Measurements from ENCODE around the gene RPS6KA2. TPM values are rescaled to one million over a fixed set of nuclear protein-coding genes. Genes with fewer than 3 reads are reported as not detected.
"Not testable (repeated sequence)": the region's sequence is repeated elsewhere in the genome, so short reads cannot be mapped to it uniquely, and the experiment has no call there.

The RPS6KA2 gene
- total RNA-seq, 3 donors from 2014 or later = 8.6 to 21.3 (median 18.7) TPM

DNA sequence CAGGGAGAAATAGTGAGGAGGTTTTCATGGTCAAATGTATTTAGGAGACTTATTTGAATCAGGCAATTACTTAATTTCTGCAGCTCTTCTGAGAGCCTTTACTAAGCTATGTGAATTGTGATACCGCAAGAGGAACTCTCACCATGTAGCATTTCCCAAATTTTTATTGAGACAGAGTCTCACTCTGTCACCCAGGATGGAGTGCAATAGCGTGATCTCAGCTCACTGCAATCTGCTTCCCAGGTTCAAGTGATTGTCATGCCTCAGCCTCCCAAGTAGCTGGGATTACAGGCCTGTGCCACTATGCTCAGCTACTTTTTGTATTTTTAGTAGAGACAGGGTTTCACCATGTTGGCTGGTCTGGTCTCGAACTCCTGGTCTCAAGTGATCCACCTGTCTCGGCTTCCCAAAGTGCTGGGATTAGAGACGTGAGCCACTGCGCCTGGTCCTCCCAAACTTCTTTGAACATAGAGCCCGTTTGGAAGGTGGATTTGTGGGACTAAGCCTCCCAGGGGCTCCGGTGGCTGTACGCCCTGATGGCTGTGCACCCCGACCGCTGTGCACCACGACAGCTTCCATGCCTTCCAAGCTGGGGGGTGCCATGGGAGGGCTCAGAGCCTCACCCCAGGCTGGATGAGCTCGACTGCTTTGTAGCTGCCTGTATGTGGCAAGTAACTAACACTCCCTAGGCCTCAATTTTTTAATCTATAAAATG is 238.6 kb downstream of the RPS6KA2 start:
- no peaks in the 10 kb centered on the region for H3K36me3 ChIP-seq (ENCODE audit: low read depth)
- H3K9me3 ChIP-seq = no peaks in the 10 kb centered on the region
- ATAC-seq (no peak), DNase-seq (no peak)
- no peaks in the 10 kb centered on the region for H3K4me1 ChIP-seq (ENCODE audit: low read depth)
- intact Hi-C loops (cut with DNase I, micrococcal nuclease) = loop anchor here in 1 of 2 donors (10.0 kb wide), 1 partner anchor 54 kb away; no protein-coding TSS in a partner anchor
- TF ChIP-seq, protein P1, sequence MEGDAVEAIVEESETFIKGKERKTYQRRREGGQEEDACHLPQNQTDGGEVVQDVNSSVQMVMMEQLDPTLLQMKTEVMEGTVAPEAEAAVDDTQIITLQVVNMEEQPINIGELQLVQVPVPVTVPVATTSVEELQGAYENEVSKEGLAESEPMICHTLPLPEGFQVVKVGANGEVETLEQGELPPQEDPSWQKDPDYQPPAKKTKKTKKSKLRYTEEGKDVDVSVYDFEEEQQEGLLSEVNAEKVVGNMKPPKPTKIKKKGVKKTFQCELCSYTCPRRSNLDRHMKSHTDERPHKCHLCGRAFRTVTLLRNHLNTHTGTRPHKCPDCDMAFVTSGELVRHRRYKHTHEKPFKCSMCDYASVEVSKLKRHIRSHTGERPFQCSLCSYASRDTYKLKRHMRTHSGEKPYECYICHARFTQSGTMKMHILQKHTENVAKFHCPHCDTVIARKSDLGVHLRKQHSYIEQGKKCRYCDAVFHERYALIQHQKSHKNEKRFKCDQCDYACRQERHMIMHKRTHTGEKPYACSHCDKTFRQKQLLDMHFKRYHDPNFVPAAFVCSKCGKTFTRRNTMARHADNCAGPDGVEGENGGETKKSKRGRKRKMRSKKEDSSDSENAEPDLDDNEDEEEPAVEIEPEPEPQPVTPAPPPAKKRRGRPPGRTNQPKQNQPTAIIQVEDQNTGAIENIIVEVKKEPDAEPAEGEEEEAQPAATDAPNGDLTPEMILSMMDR (IDR thresholded peaks at IDR 0.05) = no peak
- H3K4me3 ChIP-seq = no peak overlapping the region

DNA sequence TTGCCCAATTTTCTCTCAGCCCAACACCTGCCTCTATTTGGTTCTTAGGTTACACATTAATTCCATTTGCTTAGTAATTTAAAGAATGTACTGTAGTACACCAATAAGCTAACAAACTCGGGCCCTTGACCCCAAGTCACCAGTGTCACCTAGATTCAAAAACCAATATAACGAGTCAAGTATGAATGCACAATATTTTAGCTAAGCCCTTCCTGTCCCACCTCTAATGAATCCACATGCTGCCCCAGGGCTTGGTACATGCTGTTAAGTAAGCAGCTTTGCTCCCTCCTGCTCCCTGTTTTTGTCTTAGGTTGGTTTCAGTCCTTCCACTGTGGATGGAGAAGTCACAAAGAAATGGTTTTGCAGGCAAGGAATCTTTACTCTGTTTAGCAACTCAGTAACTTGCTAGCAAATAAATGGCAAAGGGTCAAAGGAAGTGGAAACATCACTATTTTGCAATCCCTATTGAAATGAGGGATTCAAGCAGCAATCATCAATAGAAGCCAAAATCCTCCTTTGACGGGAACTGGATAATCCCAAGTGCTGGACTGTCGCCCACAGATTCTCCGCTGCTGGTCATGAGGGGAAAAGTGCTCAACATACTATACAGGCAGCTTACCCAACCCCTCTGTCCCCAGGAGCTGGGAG is 239.3 kb downstream of the RPS6KA2 start:
- no peaks in the 10 kb centered on the region for H3K36me3 ChIP-seq (ENCODE audit: low read depth)
- no peak overlapping the region for H3K4me3 ChIP-seq
- TF ChIP-seq, protein P1 (IDR thresholded peaks at IDR 0.05) = no peak
- no peaks in the 10 kb centered on the region for H3K9me3 ChIP-seq
- ATAC-seq = no peak
- intact Hi-C loops (cut with DNase I, micrococcal nuclease) = loop anchor here in 1 of 2 donors (10.0 kb wide), 1 partner anchor 53 kb away; no protein-coding TSS in a partner anchor
- no peak for DNase-seq
- H3K4me1 ChIP-seq (ENCODE audit: low read depth) = no peaks in the 10 kb centered on the region

DNA sequence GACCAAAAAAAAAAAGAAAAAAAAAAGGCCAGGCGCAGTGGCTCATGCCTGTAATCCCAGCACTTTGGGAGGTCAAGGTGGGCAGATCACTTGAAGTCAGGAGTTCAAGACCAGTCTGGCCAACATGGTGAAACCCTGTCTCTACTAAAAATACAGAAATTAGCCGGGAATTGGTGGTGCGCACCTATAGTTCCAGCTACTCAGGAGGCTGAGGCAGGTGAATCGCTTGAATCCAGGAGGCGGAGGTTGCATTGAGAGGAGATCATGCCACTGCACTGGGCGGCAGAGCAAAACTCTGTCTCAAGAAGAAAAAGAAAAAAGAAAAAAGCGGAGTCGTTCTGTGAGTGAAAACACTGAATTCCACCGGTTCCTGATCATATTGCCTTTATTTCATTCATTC is 240.0 kb downstream of the RPS6KA2 start:
- not testable (repeated sequence) for DNase-seq; ATAC-seq; H3K4me1 ChIP-seq (ENCODE audit: low read depth); H3K4me3 ChIP-seq; H3K36me3 ChIP-seq (ENCODE audit: low read depth); H3K9me3 ChIP-seq
- intact Hi-C loops (cut with DNase I, micrococcal nuclease) = loop anchor here in 1 of 2 donors (10.0 kb wide), 1 partner anchor 52 kb away; no protein-coding TSS in a partner anchor

DNA sequence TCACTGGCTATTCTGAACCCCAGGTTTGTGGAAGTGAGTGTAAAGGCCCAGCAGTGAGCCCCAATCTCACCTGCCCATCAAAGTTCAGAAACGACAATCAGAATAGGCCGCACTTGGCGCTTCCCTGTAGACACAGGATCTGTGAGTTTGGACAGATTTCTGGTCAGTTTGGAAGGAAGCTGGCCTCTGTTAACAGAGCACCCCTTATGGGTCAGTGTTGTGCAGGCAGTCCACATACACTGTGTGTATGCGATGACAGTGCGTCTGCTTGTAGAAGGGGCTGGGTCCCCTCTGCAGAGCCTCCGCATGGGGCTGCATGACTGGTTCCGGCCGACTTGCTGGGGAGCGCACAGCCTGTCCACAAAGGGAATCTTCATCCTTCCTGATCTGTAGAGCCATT is 240.9 kb downstream of the RPS6KA2 start:
- TF ChIP-seq, protein P1 (IDR thresholded peaks at IDR 0.05) = no peak
- H3K4me3 ChIP-seq = no peak overlapping the region
- ATAC-seq (no peak), DNase-seq (no peak)
- intact Hi-C loops (cut with DNase I, micrococcal nuclease) = loop anchor here in 1 of 2 donors (10.0 kb wide), 1 partner anchor 51 kb away; no protein-coding TSS in a partner anchor
- H3K36me3 ChIP-seq (ENCODE audit: low read depth) = no peaks in the 10 kb centered on the region
- no peaks in the 10 kb centered on the region for H3K9me3 ChIP-seq
- no peaks in the 10 kb centered on the region for H3K4me1 ChIP-seq (ENCODE audit: low read depth)

DNA sequence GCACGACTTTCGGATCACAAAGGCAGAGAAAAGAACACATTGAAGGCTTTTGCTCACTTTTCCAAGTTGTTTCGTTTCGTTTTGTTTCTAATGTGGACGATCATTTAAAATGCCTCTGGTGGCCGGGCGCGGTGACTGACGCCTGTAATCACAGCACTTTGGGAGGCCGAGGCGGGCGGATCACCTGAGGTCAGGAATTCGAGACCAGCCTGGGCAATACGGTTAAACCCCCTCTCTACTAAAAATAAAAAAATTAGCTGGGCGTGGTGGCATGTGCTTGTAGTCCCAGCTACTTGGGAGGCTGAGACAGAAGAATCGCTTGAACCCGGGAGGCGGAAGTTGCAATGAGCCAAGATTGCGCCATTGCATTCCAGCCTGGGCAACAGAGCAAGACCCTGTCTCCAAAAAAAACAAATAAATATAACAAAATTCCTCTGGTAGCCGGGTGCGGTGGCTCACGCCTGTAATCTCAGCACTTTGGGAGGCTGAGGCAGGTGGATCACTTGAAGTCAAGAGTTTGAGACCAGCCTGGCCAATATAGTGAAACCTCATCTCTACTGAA is 243.2 kb downstream of the RPS6KA2 start:
- not testable (repeated sequence) for H3K4me1 ChIP-seq (ENCODE audit: low read depth); ATAC-seq; H3K9me3 ChIP-seq; H3K36me3 ChIP-seq (ENCODE audit: low read depth)
- DNase-seq = peak in 2 of 3 donors; percentile 69 to 76
- H3K4me3 ChIP-seq = peak overlapping the region; percentile 92
- intact Hi-C loops (cut with DNase I, micrococcal nuclease) = loop anchor here in 1 of 2 donors (10.0 kb wide), 1 partner anchor 49 kb away; no protein-coding TSS in a partner anchor

DNA sequence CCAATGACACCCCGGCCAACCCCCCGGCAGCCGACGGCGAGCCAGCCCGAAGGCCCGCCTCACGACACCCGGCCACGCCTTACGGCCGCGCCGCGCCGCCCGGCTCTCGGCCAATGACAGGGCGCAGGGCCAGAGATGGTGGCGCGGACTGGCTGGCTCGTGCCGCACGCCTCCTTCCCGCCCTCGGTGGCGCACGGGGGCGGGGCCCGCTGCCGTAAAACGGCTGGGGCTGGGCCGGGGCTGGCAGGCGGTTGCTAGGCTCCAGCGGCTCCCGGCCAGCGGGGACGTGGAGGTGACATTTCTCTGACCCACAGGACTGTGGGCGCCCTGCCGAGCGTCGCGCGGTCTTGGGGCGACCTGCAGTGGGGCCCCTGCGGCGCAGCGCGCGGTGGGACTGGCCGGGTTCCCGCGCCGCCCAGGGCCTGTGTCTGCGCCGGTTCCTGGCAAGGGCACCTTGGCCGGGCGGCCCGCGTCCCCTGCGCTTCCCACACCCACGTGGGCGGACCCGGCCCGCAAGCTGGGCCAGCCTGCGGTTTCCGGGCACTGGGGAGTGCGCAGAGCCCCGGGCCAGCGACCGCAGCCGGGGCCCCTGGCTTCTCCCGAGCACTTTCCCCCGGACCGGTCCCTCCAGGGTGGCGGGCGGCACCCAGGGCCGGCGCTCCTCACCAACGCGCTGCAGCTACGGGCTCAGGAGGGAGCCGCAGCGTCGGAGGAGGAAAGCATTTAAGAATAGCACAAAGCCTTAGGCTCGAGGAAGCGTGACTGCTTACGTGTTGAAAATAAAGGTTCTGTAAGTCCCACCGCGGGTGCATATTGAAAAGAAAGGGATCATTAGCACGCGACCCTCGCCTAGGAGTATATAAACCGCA is 243.9 kb downstream of the RPS6KA2 start, which contains the start of gene MPC1:
TSS of gene MPC1 (minus strand) at position 8 of the 869 bp plus-strand sequence. CDS start 64 bp downstream, outside the sequence.
- Histone ChIP-seq H3K36me3 (ENCODE audit: low read depth) (no peaks in the 10 kb centered on the region), H3K4me3 (peak within 1 kb of the TSS; percentile 92), H3K4me1 (ENCODE audit: low read depth) (no peaks in the 10 kb centered on the region), H3K9me3 (no peaks in the 10 kb centered on the region)
- TF ChIP-seq, protein P1 (IDR thresholded peaks at IDR 0.05) = no peak
- intact Hi-C loops (cut with DNase I, micrococcal nuclease) = loop anchor here in 1 of 2 donors (10.0 kb wide), 1 partner anchor 48 kb away; no protein-coding TSS in a partner anchor
- peak; percentile 97 to 99 (median 97) for DNase-seq
- peak; percentile 93 for ATAC-seq

All from mucosa of descending colon (tissue), 3 donors.